Measurements from ENCODE around the gene SPOCK1.

DNA sequence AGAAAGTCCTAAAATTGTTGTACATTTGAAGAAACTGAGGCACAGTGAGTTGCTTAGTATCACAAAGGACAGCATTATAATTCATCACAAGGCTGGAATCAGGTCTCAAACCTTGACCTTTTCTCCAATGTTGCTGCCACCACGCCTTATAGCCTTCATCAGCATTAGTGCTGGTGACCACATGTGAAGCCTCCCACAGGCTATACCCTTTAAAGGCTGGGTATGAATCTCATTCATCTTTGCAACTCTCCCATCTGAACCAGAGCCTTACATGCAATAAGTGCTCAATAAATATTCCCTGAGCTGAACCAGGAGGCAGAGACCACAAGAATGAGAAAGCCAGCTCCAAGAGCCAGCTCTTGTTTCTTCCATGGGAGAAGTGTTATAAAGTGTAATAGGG is 104.7 kb downstream of the SPOCK1 start:
- TF ChIP-seq EZH2 (IDR thresholded peaks at IDR 0.05; ENCODE audit: insufficient read depth, poor library complexity, severe bottlenecking) (no peak), EZH2phosphoT487 (IDR thresholded peaks at IDR 0.05; ENCODE audit: insufficient read depth, low read depth) (no peak)
